ENCODE results near the gene DRGX. TPM values are rescaled to one million over a fixed set of nuclear protein-coding genes. Genes with fewer than 3 reads are reported as not detected.

DRGX gene
- total and polyA plus RNA-seq, 10 of the 15 experiments (the other 5 are each of a cell fraction or from before 2014, with no cell fraction given) = not detected

DNA sequence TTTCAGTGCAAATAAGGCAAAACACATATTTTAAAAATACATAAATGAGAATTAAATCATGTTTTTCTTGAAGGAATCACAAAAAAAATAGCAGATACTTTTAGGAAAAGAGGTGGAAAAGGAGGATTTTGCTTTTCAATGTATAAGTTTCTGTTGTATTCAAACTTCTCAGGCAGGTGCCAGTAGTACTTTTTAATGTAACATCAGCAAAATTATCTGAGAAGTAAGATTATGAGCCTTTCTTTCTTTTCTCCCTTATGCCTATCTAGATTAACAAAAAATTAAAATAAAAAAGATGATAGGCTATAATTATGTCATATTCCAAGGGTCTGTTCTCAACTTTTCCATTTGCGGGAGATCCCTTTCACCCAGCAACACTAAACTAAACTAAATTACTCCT is 2.6 kb downstream of the DRGX start:
- TF ChIP-seq MEF2B (IDR thresholded peaks at IDR 0.05; ENCODE audit: partially characterized antibody, poor library complexity, severe bottlenecking) = no peak
- TF ChIP-seq ZNF24 (IDR thresholded peaks at IDR 0.05) = no peak
- TF ChIP-seq ZZZ3 (IDR thresholded peaks at IDR 0.05; ENCODE audit: control insufficient read depth, insufficient read length, low read depth) = no peak
- TF ChIP-seq RAD51 (IDR thresholded peaks at IDR 0.05) = no peak
- TF ChIP-seq RBBP5 (conservative IDR thresholded peaks at IDR 0.05) = no peak
- no peak for TF ChIP-seq KDM1A (IDR thresholded peaks at IDR 0.05; ENCODE audit: borderline replicate concordance)
- TF ChIP-seq NFYA (IDR thresholded peaks at IDR 0.05; ENCODE audit: borderline replicate concordance, low read depth, low read length) = no peak
- TF ChIP-seq, protein P1, sequence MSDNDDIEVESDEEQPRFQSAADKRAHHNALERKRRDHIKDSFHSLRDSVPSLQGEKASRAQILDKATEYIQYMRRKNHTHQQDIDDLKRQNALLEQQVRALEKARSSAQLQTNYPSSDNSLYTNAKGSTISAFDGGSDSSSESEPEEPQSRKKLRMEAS (IDR thresholded peaks at IDR 0.05; ENCODE audit: low read depth, low read length) = no peak
- no peak for TF ChIP-seq EP300 (IDR thresholded peaks at IDR 0.05; ENCODE audit: borderline replicate concordance in 1 of 2, control insufficient read depth in 1 of 2, low read depth in 2 of 2, low read length in 2 of 2)
- no peak for TF ChIP-seq BMI1 (IDR thresholded peaks at IDR 0.05; ENCODE audit: borderline replicate concordance)
- TF ChIP-seq MTA3 (IDR thresholded peaks at IDR 0.05; ENCODE audit: borderline replicate concordance, low read length) = no peak
- TF ChIP-seq, protein P2, sequence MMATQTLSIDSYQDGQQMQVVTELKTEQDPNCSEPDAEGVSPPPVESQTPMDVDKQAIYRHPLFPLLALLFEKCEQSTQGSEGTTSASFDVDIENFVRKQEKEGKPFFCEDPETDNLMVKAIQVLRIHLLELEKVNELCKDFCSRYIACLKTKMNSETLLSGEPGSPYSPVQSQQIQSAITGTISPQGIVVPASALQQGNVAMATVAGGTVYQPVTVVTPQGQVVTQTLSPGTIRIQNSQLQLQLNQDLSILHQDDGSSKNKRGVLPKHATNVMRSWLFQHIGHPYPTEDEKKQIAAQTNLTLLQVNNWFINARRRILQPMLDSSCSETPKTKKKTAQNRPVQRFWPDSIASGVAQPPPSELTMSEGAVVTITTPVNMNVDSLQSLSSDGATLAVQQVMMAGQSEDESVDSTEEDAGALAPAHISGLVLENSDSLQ (IDR thresholded peaks at IDR 0.05) = no peak
- no peak for TF ChIP-seq SP1 (IDR thresholded peaks at IDR 0.05; ENCODE audit: low read depth, low read length)
- TF ChIP-seq RCOR1 (conservative IDR thresholded peaks at IDR 0.05; ENCODE audit: low read depth, low read length) = no peak
- TF ChIP-seq CBX5 (IDR thresholded peaks at IDR 0.05; ENCODE audit: low read depth) = no peak
- TF ChIP-seq RUNX3 (IDR thresholded peaks at IDR 0.05; ENCODE audit: low read length) = no peak
- TF ChIP-seq, protein P3, sequence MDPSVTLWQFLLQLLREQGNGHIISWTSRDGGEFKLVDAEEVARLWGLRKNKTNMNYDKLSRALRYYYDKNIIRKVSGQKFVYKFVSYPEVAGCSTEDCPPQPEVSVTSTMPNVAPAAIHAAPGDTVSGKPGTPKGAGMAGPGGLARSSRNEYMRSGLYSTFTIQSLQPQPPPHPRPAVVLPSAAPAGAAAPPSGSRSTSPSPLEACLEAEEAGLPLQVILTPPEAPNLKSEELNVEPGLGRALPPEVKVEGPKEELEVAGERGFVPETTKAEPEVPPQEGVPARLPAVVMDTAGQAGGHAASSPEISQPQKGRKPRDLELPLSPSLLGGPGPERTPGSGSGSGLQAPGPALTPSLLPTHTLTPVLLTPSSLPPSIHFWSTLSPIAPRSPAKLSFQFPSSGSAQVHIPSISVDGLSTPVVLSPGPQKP (IDR thresholded peaks at IDR 0.05; ENCODE audit: low read depth, low read length) = no peak
- ATAC-seq (no peak), DNase-seq (ENCODE audit: low read depth, low spot score) (no peak), FAIRE-seq (no peak)
- Histone ChIP-seq H3K4me2 (ENCODE audit: control insufficient read depth, insufficient read depth) (no peak overlapping the region), H3K4me1 (ENCODE audit: control insufficient read depth, insufficient read depth, low read length) (no peaks in the 10 kb centered on the region), H3K27me3 (replicated peaks in 1 of 2; ENCODE audit: control insufficient read depth in 2 of 2, insufficient read depth in 2 of 2, low read length in 1 of 2) (peaks cover 14 to 18% of the 10 kb centered on the region in 2 experiments), H3K36me3 (ENCODE audit: control insufficient read depth in 2 of 2, insufficient read depth in 2 of 2, low read length in 1 of 2) (no peaks in the 10 kb centered on the region), H3K79me2 (ENCODE audit: control insufficient read depth, insufficient read depth, low read length) (no peaks in the 10 kb centered on the region), H2AFZ (ENCODE audit: control insufficient read depth, low read depth, low read length) (no peak overlapping the region), H4K20me1 (ENCODE audit: control insufficient read depth, insufficient read depth) (no peaks in the 10 kb centered on the region), H3K27ac (ENCODE audit: control insufficient read depth, insufficient read depth) (no peak overlapping the region), H3K9ac (ENCODE audit: control insufficient read depth, insufficient read depth, low read length) (no peak overlapping the region), H3K9me3 (replicated peaks; ENCODE audit: control insufficient read depth, insufficient read depth, low read length) (no peaks in the 10 kb centered on the region; the same call in 2 of the 3 replicates), H3K4me3 (no peak overlapping the region)
- BruUV-seq (replicated peaks) = no TSS peak
- intact Hi-C loops (cut with micrococcal nuclease; ENCODE audit: unreplicated experiment) (no loop called here), in situ Hi-C loops (cut with MboI) (no loop called here)
- ChIA-PET POLR2A (no interaction called here), RAD21 (ENCODE audit: unreplicated experiment) (no interaction called here), CTCF (no interaction called here), SMC1A (ENCODE audit: uncharacterized antibody, unreplicated experiment) (no interaction called here)
- WGBS (ENCODE audit: insufficient coverage, insufficient replicate concordance, low lambda C conversion rate, missing lambda C conversion rate) = 100% methylated on average over 1 of the region's 1 CpG

Data from GM12878 (cell line).